H9 (cell line): Measurements from ENCODE around the gene SIGLEC8. TPM values are rescaled to one million over a fixed set of nuclear protein-coding genes. Genes with fewer than 3 reads are reported as not detected.

Source experiments
- DNase-seq: peaks from one replicate; pipeline ENCODE4 v3.0.0-alpha.2; 2017
- H2AFZ ChIP-seq: one replicate; pipeline ENCODE4 v1.6.1; 2013; ENCODE audit warnings: mild to moderate bottlenecking, low read length, control low read depth, moderate library complexity
- H2AK5ac ChIP-seq: 2 replicates; pipeline ENCODE4 v1.6.1; 2013; ENCODE audit warnings: low read length, control low read depth, mixed read lengths; ENCODE audit not compliant: insufficient read length
- H2BK120ac ChIP-seq: one replicate; pipeline ENCODE4 v1.6.1; 2013; ENCODE audit warnings: low read depth, mild to moderate bottlenecking, low read length, control low read depth, inconsistent platforms; ENCODE audit not compliant: poor library complexity, severe bottlenecking
- H2BK12ac ChIP-seq: 2 replicates; pipeline ENCODE4 v1.6.1; 2013; ENCODE audit warnings: low read length, control low read depth, mixed read lengths, low read depth; ENCODE audit not compliant: insufficient read length
- H2BK15ac ChIP-seq: 2 replicates; pipeline ENCODE4 v1.6.1; 2013; ENCODE audit warnings: low read depth, low read length, control low read depth
- H2BK20ac ChIP-seq: one replicate; pipeline ENCODE4 v1.6.1; 2013; ENCODE audit warnings: low read depth, mild to moderate bottlenecking, low read length, control low read depth, inconsistent platforms; ENCODE audit not compliant: poor library complexity, severe bottlenecking
- H2BK5ac ChIP-seq: 2 replicates; pipeline ENCODE4 v1.6.1; 2013; ENCODE audit warnings: low read length, control low read depth, mixed read lengths; ENCODE audit not compliant: insufficient read length
- H3K14ac ChIP-seq: 2 replicates; pipeline ENCODE4 v1.6.1; 2013; ENCODE audit warnings: low read length, control low read depth; ENCODE audit not compliant: insufficient read depth
- H3K18ac ChIP-seq: 2 replicates; pipeline ENCODE4 v1.6.1; 2013; ENCODE audit warnings: low read depth, mild to moderate bottlenecking, mixed read lengths, low read length, control low read depth; ENCODE audit not compliant: insufficient read length
- H3K23ac ChIP-seq: 2 replicates; pipeline ENCODE4 v1.6.1; 2013; ENCODE audit warnings: low read length, control low read depth, mixed read lengths, low read depth; ENCODE audit not compliant: insufficient read length
- H3K23me2 ChIP-seq: 2 replicates; pipeline ENCODE4 v1.6.1; 2013; ENCODE audit warnings: low read depth, mild to moderate bottlenecking, mixed read lengths, low read length, control low read depth; ENCODE audit not compliant: insufficient read length, poor library complexity, severe bottlenecking
- H3K27ac ChIP-seq: 2 replicates; pipeline ENCODE4 v1.5.1; 2013; ENCODE audit warnings: low read length, control low read depth, mixed read lengths, low read depth; ENCODE audit not compliant: insufficient read length
- H3K27me3 ChIP-seq: 2 replicates; pipeline ENCODE4 v1.6.1; 2013; ENCODE audit warnings: low read length, control low read depth, inconsistent platforms; ENCODE audit not compliant: insufficient read depth
- H3K4ac ChIP-seq: 2 replicates; pipeline ENCODE4 v1.6.1; 2013; ENCODE audit warnings: low read depth, mild to moderate bottlenecking, control low read depth, inconsistent platforms, low read length, moderate library complexity
- H3K4me1 ChIP-seq: 2 replicates; pipeline ENCODE4 v1.6.1; 2013; ENCODE audit warnings: low read length, control low read depth, inconsistent platforms; ENCODE audit not compliant: insufficient read depth
- H3K4me2 ChIP-seq: 2 replicates; pipeline ENCODE4 v1.6.1; 2013; ENCODE audit warnings: low read length, control low read depth, mixed read lengths; ENCODE audit not compliant: insufficient read length, insufficient read depth
- H3K56ac ChIP-seq: 2 replicates; pipeline ENCODE4 v1.6.1; 2013; ENCODE audit warnings: low read depth, mild to moderate bottlenecking, mixed read lengths, low read length, control low read depth; ENCODE audit not compliant: insufficient read length
- H3K79me1 ChIP-seq: 2 replicates; pipeline ENCODE4 v1.6.1; 2013; ENCODE audit warnings: low read depth, mild to moderate bottlenecking, moderate library complexity, low read length, control low read depth, inconsistent platforms; ENCODE audit not compliant: insufficient read depth, poor library complexity, severe bottlenecking
- H3K79me2 ChIP-seq: 2 replicates; pipeline ENCODE4 v1.6.1; 2013; ENCODE audit warnings: low read length, control low read depth, inconsistent platforms; ENCODE audit not compliant: insufficient read depth
- H3K9ac ChIP-seq: 2 replicates; pipeline ENCODE4 v1.6.1; 2013; ENCODE audit warnings: low read length, control low read depth, mixed read lengths; ENCODE audit not compliant: insufficient read length; ENCODE audit errors: extremely low read depth
- H3K9me3 ChIP-seq: one replicate; pipeline ENCODE4 v1.6.1; 2013; ENCODE audit warnings: low read depth, low read length, inconsistent platforms; ENCODE audit not compliant: control insufficient read depth
- H3T11ph ChIP-seq: one replicate; pipeline ENCODE4 v1.6.1; 2013; ENCODE audit warnings: mild to moderate bottlenecking, low read length, control low read depth, inconsistent platforms
- H4K20me1 ChIP-seq: one replicate; pipeline ENCODE4 v1.6.1; 2013; ENCODE audit not compliant: control insufficient read depth, insufficient read length, insufficient read depth
- H4K5ac ChIP-seq: 2 replicates; pipeline ENCODE4 v1.6.1; 2013; ENCODE audit warnings: low read depth, mild to moderate bottlenecking, mixed read lengths, low read length, control low read depth; ENCODE audit not compliant: insufficient read length
- H4K8ac ChIP-seq: replicated peaks from 2 replicates; pipeline ENCODE4 v1.6.1; 2013; ENCODE audit warnings: low read length, control low read depth, mixed read lengths, low read depth; ENCODE audit not compliant: insufficient read length
- H4K91ac ChIP-seq: 2 replicates; pipeline ENCODE4 v1.6.1; 2013; ENCODE audit warnings: low read depth, mild to moderate bottlenecking, moderate library complexity, mixed read lengths, low read length, control low read depth; ENCODE audit not compliant: insufficient read length
- H3K27ac Mint-ChIP-seq, 3 experiments: 2 replicates in 2 of 3; 3 replicates in 1 of 3; pipeline ENCODE4 v1.8.0; 2020 to 2021; ENCODE audit warnings: mixed read lengths in 3 of 3, mild to moderate bottlenecking in 1 of 3, moderate library complexity in 1 of 3
- H3K27me3 Mint-ChIP-seq: 2 replicates; pipeline ENCODE4 v1.8.0; 2021; ENCODE audit warnings: low read depth, mild to moderate bottlenecking, moderate library complexity, mixed read lengths
- H3K36me3 Mint-ChIP-seq, 3 experiments: 2 replicates in 2 of 3; 3 replicates in 1 of 3; pipeline ENCODE4 v1.8.0; 2020 to 2021; ENCODE audit warnings: low read depth in 3 of 3, mixed read lengths in 3 of 3; ENCODE audit not compliant: insufficient read depth in 1 of 3
- H3K4me1 Mint-ChIP-seq, 2 experiments: 2 replicates each; pipeline ENCODE4 v1.8.0; 2020; ENCODE audit warnings: mixed read lengths in 2 of 2
- H3K4me3 Mint-ChIP-seq, 2 experiments: 2 replicates in 1 of 2; 3 replicates in 1 of 2; pipeline ENCODE4 v1.8.0; 2020 to 2021; ENCODE audit warnings: mild to moderate bottlenecking in 2 of 2, mixed read lengths in 2 of 2, moderate library complexity in 1 of 2
- H3K9me3 Mint-ChIP-seq, 2 experiments: 2 replicates in 1 of 2; 3 replicates in 1 of 2; pipeline ENCODE4 v1.8.0; 2020; ENCODE audit warnings: mild to moderate bottlenecking in 2 of 2, mixed read lengths in 2 of 2, moderate library complexity in 1 of 2
- WGBS: extraction: QIAGEN DNeasy Blood & Tissue Kit; methylation state at CpG from one replicate; pipeline ENCODE4 v1.1.7; 2013; ENCODE audit warnings: missing lambda C conversion rate, low lambda C conversion rate, mixed read lengths; ENCODE audit not compliant: insufficient read length; ENCODE audit errors: extremely low coverage; 5-methylcytosine and 5-hydroxymethylcytosine counted together
- total RNA-seq: library from RNA; stranded (reverse); gene quantifications from 2 replicates; pipeline ENCODE4 v1.2.1, GENCODE V29; 2021
- TF ChIP-seq, protein P1 (sequence below): fragments of 200-600 bp; sonication (generic); conservative IDR thresholded peaks from 3 replicates; pipeline ENCODE4 v1.8.0; 2021; ENCODE audit warnings: antibody characterized with exemption, mild to moderate bottlenecking

Gene SIGLEC8
- total RNA-seq, 1 experiment from 2014 or later = not detected

DNA sequence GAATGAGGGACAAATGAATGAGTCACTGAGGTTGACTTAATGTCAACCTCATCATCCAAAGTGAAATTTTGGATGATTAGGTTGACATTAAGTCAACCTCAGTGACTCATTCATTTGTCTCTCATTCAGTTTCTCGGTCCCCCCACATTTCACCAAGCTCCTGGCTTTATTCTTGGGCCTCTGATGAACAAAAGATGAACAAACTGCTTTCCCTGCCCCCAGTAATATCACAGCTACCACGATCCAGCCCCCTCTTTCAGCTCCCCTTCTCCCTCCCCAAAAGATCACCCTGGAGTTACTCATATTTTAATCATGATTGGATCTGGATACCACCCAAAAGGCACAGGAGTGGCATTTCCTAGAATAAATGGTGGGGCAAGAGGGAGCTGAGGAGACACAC, 30.9 kb upstream of the SIGLEC8 start:
- peaks cover 32% of the 10 kb centered on the region for H3K27me3 Mint-ChIP-seq

More for the DNA sequence above, 30.9 kb upstream of the SIGLEC8 start:
- no peak overlapping the region for H3K9ac ChIP-seq
- no peak overlapping the region for H2AK5ac ChIP-seq
- no peak overlapping the region for H3K14ac ChIP-seq
- H2BK5ac ChIP-seq = no peak overlapping the region
- H3K27me3 ChIP-seq = no peaks in the 10 kb centered on the region
- H4K8ac ChIP-seq = no peak overlapping the region
- H3K4ac ChIP-seq = no peak overlapping the region
- no CpG with 5 or more reads among the region's 2 CpGs for WGBS
- no peaks in the 10 kb centered on the region for H3K23me2 ChIP-seq
- Mint-ChIP-seq H3K9me3 (peaks cover 59 to 89% of the 10 kb centered on the region in 2 experiments), H3K4me1 (no peaks in the 10 kb centered on the region), H3K4me3 (no peak overlapping the region), H3K36me3 (peaks cover 0 to 15% (median 3%) of the 10 kb centered on the region in 3 experiments; a peak in 3 of 7 replicates), H3K27ac (no peak overlapping the region)
- H3K4me1 ChIP-seq = no peaks in the 10 kb centered on the region
- H3T11ph ChIP-seq = no peak overlapping the region
- H3K27ac ChIP-seq = no peak overlapping the region
- no peaks in the 10 kb centered on the region for H3K9me3 ChIP-seq
- H3K79me2 ChIP-seq = no peaks in the 10 kb centered on the region
- no peak overlapping the region for H3K23ac ChIP-seq
- no peak for DNase-seq
- H3K79me1 ChIP-seq = no peaks in the 10 kb centered on the region
- no peak overlapping the region for H3K4me2 ChIP-seq
- no peak overlapping the region for H2BK20ac ChIP-seq
- no peak overlapping the region for H2BK120ac ChIP-seq
- H4K91ac ChIP-seq = no peak overlapping the region
- TF ChIP-seq, protein P1, sequence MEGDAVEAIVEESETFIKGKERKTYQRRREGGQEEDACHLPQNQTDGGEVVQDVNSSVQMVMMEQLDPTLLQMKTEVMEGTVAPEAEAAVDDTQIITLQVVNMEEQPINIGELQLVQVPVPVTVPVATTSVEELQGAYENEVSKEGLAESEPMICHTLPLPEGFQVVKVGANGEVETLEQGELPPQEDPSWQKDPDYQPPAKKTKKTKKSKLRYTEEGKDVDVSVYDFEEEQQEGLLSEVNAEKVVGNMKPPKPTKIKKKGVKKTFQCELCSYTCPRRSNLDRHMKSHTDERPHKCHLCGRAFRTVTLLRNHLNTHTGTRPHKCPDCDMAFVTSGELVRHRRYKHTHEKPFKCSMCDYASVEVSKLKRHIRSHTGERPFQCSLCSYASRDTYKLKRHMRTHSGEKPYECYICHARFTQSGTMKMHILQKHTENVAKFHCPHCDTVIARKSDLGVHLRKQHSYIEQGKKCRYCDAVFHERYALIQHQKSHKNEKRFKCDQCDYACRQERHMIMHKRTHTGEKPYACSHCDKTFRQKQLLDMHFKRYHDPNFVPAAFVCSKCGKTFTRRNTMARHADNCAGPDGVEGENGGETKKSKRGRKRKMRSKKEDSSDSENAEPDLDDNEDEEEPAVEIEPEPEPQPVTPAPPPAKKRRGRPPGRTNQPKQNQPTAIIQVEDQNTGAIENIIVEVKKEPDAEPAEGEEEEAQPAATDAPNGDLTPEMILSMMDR = no peak
- H3K18ac ChIP-seq = no peak overlapping the region
- H4K5ac ChIP-seq = no peak overlapping the region
- no peak overlapping the region for H3K56ac ChIP-seq
- no peak overlapping the region for H2BK12ac ChIP-seq
- no peaks in the 10 kb centered on the region for H4K20me1 ChIP-seq
- no peak overlapping the region for H2AFZ ChIP-seq
- H2BK15ac ChIP-seq = no peak overlapping the region
